GM12892 (cell line): ENCODE data around the gene PAX4.

Source experiments
- POLR2A ChIP-seq: IDR thresholded peaks from 2 replicates; pipeline ENCODE4 v1.6.1; 2011; ENCODE audit warnings: low read depth, low read length, control low read depth
- POLR2AphosphoS5 ChIP-seq: IDR thresholded peaks from 2 replicates; pipeline ENCODE4 v1.6.1; 2011; ENCODE audit warnings: low read depth, low read length, control low read depth
- TAF1 ChIP-seq: IDR thresholded peaks from 2 replicates; pipeline ENCODE4 v1.6.1; 2011; ENCODE audit warnings: low read depth, mild to moderate bottlenecking, control low read depth, low read length, borderline replicate concordance

DNA sequence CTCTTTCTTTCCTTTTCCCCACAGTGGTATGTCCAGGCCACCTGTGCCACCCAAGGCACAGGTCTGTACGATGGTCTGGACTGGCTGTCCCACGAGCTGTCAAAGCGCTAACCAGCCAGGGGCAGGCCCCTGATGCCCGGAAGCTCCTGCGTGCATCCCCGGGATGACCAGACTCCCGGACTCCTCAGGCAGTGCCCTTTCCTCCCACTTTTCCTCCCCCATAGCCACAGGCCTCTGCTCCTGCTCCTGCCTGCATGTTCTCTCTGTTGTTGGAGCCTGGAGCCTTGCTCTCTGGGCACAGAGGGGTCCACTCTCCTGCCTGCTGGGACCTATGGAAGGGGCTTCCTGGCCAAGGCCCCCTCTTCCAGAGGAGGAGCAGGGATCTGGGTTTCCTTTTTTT is 26.8 kb downstream of the PAX4 start:
- no peak for TF ChIP-seq POLR2A
- TF ChIP-seq TAF1: no peak
- no peak for TF ChIP-seq POLR2AphosphoS5
